HG03064 (cell line): ENCODE results near the gene NPY4R2.
"Not testable (repeated sequence)": the region's sequence is repeated elsewhere in the genome, so short reads cannot be mapped to it uniquely, and the experiment has no call there.

Source experiments
- ATAC-seq: cut with Tn5 transposase; IDR thresholded peaks from one replicate; pipeline ENCODE4 v1.9.1; 2021; ENCODE audit warnings: low read depth; ENCODE audit not compliant: unreplicated experiment

Gene NPY4R2

DNA sequence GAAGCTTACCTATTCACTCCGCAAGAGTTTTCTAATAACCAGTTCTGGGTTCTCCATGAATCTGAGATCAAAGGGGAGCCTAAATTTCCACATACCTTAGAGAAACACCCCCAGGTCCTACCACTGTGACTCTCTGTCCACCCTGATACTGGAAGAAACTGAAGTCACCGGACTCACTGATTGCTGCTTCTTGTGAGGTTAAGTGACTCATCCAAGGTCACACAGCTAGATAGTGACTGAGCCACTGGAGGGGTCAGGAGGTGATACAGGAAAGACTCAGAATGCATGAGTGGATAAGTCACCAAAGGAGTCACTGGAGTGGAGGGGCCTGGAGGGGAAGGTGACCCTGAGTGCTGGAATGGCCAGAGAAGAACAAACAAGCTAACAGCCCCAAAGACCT, 9.8 kb downstream of the NPY4R2 start:
- not testable (repeated sequence) for ATAC-seq

DNA sequence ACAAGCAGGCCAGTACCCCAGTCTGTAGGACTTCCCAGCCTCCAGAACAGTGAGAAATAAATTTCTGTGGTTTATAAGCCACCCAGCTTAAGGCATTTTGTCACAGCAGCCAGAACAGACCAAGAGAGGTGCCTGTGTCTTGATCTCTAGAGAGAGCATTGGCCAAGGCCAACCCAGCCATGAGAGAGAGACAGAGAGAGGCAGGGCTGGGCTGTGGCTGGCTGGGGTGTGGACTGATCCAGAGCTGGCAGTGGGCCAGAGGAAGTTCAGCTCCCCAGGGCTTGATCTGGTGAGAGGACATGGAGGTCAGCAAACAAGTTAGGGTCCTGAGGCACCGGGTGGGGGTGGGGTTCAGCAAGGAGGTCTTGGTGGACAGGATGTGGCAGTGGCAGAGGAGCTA, 14.4 kb downstream of the NPY4R2 start:
- ATAC-seq = not testable (repeated sequence)

DNA sequence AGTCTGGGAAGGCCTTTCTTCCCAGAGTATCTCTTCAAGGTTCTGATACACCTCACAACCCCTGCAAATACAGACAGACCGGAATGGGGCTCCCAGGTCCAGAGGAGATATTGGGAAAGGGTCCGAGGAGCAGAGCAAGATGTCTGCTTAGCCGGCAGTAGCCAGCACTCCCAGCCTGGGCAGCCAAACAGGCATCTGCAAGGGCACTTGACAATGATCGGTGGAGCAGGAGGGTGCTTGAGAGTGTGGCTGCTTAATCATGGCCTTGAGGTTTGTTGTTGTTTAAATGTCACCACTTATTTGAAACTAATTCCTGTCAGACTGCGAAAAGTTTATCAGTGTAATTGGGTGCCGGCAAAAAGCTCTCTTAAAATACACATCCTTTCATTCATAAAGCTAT, 15.0 kb downstream of the NPY4R2 start:
- ATAC-seq = not testable (repeated sequence)

DNA sequence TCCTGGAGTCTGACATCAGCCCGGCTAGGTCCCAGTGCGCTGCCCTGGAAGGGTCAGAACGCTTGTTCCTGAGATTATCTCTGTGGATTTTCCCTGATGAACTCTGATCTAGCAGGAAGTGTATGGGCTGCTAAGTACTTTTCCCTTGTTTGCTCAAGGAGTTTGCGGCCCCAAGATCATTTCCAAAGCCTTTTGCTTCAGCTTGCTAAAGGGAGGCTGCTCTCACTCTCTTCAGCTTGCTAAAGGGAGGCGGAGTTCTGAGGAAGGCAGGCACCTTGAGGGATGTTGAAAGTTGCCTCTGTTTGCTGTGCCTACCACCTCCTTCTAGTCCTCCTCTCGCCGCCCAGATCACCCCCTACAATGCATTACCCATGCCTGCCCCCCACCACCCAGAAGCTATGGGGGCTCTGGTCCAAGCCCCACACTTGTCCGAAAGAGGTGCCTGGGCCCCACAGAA, 18.3 kb downstream of the NPY4R2 start:
- not testable (repeated sequence) for ATAC-seq

DNA sequence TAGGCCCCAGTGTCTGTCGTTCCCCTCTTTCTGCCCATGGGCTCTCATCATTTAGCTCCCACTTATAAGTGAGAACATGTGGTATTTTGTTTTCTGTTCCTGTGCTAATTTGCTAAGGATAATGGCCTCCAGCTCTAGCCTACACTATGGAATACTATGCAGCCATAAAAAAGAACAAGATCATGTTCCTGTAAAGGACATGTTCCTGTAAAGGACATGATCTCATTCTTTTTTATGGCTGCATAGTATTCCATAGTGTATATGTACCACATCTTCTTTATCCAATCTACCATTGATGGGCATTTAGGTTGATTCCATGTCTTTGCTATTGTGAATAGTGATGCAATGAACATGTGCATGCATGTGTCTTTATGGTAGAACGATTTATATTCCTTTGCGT, 19.2 kb downstream of the NPY4R2 start:
- not testable (repeated sequence) for ATAC-seq

DNA sequence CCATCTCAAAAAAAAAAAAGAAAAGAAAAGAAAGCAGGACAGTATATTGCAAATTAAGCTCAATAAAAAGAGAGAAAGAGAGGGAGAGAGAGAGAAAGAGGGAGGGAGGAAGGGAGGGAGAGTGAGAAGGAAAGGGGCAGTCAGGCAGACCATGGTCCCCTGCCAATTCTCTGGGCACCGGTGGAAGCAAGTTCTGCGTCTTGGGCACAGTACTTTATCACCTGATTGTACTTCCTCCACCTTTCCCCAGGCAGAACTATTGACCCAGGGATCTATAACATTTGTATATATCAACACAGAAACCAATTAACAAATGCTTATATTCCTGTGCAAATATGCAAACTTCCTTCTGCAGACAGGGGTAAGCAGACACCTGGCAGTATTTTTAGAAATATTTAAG, 22.4 kb downstream of the NPY4R2 start:
- ATAC-seq = not testable (repeated sequence)

DNA sequence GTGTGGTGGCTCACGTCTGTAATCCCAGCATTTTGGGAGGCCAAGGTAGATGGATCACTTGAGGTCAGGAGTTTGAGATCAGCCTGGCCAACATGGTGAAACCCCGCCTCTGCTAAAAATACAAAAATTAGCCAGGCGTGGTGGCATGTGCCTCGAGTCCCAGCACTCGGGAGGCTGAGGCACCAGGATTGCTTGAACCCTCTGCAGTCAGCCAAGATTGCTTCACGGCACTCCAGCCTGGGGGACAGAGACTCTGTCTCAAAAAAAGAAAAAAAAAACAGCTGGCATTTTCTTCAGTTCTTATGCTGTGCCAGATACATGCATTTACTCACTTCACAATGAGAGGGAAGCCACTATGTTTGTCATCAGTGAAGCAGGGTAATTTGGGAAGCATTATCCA, 22.9 kb downstream of the NPY4R2 start:
- not testable (repeated sequence) for ATAC-seq

DNA sequence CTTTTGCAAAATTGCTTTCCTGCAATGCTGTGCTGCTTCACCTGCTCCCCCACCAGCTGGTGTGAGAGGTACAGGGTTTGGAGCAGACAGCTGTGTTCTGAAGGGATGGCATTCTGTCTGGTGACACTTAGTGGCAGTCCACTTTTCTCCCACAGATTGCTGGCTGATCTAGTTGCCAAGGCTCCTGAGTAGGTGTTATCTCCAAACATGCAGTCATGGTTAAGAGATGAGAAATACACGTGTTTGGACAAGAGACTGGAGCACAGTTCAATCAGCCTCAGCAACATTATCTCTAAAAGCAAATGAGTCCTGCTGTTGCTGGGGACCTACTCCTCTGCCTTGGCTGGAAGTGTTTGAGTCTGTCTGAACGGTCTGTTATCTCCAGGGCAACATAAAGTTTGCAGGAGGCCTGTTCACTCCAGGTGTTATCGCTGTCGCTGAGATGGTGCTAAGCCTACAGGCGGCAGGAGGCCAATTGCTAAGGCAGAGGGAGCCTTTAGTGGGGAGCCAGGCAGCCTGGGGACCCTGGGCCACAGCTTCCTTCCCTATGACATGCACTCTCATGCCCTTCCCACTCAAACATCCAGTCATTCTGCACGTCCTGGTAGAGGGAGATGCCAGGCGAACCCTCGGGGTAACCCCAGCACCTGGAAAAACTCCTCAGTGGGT, 24.0 kb downstream of the NPY4R2 start:
- not testable (repeated sequence) for ATAC-seq

DNA sequence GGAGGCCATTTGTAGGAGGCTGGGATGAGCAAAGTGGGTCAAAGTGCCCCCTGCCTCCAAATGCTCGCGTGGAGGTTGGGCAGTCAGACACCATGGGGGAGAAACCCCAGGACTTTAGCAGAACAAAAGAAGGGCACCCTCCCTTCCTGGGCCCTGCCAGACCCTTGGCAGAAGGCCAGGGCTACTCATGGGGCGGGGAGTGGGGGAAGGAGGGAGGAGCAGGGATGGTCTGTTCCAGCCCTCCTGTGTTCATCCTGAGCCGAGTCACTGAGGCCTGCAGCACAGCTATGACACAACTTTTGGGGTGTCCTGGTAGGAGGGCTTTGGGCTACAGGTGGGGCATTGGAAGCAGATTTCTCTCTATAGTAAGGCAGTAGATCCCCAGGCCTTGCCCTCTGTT, 24.9 kb downstream of the NPY4R2 start:
- not testable (repeated sequence) for ATAC-seq

DNA sequence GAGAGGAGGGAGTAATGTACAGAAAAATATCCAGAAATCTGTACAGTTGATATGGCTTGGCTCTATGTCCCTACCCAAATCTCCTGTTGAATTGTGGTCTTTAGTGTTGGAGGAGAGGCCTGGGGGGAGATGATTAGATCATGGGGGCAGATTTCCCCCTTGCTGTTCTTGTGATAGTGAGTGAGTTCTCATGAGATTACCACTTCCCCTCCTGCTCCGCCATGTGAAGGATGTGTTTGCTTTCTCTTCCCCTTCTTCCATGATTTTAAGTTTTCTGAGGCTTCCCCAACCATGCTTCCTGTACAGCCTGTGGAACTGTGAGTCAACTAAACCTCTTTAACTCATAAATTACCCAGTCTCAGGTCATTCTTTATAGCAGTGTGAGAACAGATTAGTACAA, 29.0 kb downstream of the NPY4R2 start:
- ATAC-seq = not testable (repeated sequence)

DNA sequence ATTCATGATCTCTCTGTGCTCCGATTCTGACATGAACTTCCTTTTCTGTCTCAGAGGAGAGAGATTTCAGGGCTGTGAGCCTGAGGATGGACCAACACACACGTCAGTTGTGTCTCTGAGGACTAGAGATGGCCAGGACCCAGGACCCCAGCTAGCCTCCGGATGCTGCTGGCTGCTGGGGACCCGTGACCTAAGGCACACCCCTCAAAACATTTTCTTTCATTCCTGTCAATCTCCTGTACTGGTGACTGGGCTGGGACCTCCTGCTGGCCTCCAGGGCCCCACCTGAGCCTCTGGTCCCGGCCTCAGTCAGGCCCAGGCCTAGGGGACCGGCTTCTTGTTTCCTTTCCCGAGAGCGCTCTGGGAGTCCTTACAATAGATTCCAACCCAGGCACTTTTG, 38.7 kb downstream of the NPY4R2 start:
- not testable (repeated sequence) for ATAC-seq

DNA sequence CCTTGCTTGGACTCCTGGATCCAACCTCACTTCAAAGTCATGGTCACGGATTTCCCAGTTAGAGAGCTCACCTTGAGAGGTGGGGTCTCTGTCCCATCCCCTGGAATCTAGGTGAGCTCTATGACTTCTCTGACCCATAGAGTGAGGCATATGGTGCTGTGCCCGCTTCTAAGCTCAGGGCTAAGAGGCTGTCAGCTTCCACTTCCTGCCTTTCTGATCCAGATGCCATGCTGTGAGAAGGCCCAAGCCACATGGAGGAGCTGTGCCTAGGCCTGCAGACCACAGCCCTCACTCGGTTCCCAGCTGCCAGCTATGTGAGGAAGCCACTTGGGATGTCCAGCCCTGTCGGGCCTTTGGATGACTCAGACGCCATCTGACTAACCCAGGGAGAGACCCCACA, 41.2 kb downstream of the NPY4R2 start:
- not testable (repeated sequence) for ATAC-seq

DNA sequence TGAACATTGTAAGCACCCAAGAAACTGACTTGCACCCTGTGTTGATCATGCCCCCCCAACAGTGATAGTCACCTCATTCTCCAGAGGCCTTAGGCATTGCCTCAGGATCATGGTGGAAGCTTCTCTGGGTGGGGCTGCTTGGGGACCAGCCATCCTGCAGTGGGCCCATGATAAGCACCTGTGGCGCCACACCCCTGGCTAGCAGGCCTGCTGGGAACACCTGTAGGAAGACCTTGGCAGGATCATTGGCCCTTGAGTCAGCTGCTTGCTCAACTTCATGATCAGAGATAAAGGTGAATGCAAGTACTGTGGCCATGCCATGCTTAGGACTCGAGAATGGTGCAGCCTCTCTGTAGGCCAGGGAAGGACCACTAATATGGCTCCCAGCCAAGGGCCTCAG, 42.2 kb downstream of the NPY4R2 start:
- not testable (repeated sequence) for ATAC-seq

DNA sequence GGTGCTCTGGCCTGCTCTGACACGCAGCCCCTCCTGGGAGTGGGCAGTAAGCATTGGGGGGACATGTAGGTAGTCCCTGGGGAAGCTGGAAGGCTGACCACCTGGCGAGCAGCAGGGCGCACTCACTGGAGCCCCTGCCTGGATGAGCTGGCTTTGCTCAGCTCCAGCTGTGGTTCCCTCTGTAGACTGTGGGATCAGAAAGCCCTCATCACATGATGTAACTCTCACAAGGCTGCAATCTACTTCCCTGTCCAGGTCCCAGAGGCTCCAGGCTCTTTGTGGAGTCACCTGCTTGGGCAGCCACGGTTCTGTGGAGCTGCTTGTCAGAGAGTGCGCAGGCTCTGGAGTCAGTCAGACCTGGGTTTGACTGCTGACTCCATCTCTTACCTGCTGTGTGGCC, 44.3 kb downstream of the NPY4R2 start:
- not testable (repeated sequence) for ATAC-seq

DNA sequence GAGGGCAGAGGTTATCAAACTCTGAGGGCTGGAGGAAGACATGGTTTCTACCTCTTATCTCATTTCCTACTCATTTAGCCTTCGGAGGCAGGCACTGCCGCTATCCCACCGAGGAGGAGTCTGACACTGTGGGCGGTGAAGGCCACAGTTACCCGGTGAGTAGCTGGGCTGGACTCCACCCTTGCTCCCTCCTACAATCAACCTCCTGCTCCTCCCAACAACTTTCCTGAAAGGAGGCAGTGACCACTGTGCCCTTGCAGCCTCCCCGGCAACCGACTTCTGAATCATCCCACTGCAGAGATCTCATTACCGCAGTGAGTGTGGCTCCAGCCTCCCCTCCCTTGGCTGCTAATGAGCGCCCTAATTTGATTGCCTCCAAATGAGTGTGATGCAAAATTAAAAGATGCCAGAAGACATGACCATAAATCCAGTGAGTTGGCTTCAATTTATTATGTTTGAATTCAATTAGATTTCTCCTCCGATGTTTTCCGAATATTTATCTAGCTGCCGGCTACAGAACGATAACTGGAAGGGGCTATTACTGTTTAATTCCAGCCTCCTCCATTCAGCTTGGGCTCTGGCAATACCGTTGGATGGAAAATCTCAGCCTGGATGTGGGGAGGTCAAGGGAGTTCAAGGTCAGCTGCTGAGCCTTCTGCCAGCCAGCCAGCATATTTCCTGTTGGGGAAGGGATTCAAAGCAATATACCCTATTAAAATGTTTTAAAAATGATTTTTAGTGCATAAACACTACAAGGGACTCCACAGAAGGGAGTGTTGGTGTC, 46.0 kb downstream of the NPY4R2 start:
- not testable (repeated sequence) for ATAC-seq

DNA sequence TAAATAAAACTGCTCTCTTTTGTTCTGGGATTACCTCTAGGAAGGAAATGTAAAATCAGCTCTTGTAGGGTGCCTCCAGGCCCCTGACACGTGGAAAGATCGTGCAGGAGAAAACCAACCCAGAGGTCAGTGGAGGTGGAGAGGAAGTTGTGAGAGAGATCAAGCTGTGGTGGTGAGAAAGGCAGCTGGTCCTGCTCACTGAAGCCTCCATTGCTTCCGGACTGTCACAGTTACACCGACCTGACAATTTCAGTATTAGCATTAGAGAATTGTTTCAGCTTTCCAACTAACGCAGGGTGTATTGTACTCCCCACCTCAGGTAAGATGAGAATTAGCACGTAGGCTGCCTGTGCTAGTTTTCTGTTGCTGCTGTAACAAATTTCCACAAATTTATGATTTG, 50.5 kb downstream of the NPY4R2 start:
- peak; percentile 97 for ATAC-seq

DNA sequence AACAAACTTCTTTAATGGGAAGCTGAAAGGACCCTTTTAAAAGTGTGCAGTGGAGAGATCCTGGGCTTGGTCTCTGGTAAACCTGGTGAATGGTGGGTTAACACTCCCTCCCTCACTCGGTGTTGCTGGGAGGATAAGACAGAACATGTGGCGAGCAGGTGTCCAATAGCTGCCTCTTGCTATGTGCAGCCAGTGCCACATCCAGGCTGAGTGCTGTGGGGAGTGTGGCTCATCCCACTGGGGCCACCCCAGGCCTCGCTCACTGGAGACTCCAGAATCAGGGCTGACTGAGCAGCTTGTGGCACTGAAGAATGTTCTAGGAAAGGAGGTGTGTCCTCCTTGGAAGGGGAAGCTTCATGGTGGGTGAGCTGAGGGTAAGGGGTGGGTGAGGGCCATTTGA, 51.6 kb downstream of the NPY4R2 start:
- not testable (repeated sequence) for ATAC-seq

DNA sequence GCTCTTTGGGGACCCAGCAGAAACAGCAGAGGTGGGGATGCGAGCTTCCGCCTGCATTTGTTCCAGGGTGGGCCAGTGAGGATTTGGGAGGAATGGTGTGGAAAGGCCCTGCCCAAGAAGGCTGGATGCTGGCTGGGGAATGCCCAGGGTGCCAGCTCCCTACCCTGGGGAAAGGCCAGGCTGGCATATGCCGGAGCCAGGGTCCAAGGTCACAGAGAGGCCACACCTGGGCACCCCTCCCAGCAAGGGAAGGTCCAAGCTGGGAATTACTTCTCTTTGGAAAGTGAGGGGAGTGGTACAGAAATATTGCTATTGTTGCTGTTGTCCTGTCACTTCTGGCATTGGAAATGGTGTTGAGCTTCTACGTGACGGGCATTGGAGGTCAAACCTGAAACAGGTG, 53.1 kb downstream of the NPY4R2 start:
- not testable (repeated sequence) for ATAC-seq

DNA sequence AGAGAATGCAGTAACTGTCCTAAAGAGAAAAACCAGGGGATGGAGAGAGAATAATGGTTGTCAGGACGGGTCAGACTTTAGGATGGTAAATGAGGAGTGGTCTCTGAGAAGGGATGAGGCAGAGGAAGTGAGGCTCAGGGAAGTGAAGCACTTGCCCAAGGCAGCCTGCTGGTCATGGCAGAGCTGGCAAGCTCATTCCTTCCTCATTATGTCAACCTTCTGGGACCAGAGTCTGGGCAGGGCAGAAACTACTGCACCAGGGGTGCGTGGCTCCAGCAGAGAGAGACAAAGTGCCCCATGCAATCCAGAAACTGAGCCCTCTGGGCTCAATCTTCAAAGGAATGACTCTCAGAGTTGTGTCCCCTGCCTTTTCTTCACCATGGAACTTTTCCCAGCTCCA, 53.6 kb downstream of the NPY4R2 start:
- not testable (repeated sequence) for ATAC-seq
